Parathyroid adenoma (tissue), 2 donors: ENCODE measurements around the gene AUTS2.
A peak's percentile ranks its signal among the peaks of the same experiment; 100 is the strongest.

Experiments used
- H2AFZ ChIP-seq: fragments of 300-600 bp; sonication (generic); one replicate; pipeline ENCODE4 v1.7.0; 2017; ENCODE audit warnings: antibody characterized with exemption, mild to moderate bottlenecking
- H3K27ac ChIP-seq: fragments of 300-600 bp; sonication (generic); one replicate; pipeline ENCODE4 v1.7.0; 2017
- H3K27me3 ChIP-seq: fragments of 300-600 bp; sonication (generic); one replicate; pipeline ENCODE4 v1.7.0; 2017; ENCODE audit warnings: low read length; ENCODE audit not compliant: control insufficient read depth, insufficient read depth
- H3K36me3 ChIP-seq: fragments of 300-600 bp; sonication (generic); one replicate; pipeline ENCODE4 v1.7.0; 2017; ENCODE audit warnings: low read length; ENCODE audit not compliant: control insufficient read depth, insufficient read depth
- H3K4me1 ChIP-seq: fragments of 300-600 bp; sonication (generic); one replicate; pipeline ENCODE4 v1.7.0; 2017; ENCODE audit warnings: control low read depth
- H3K4me2 ChIP-seq: fragments of 300-600 bp; sonication (generic); one replicate; pipeline ENCODE4 v1.7.0; 2017; ENCODE audit warnings: low read length
- H3K4me3 ChIP-seq: fragments of 300-600 bp; sonication (generic); one replicate; pipeline ENCODE4 v1.7.0; 2017; ENCODE audit warnings: low read depth, low read length
- H3K79me2 ChIP-seq: fragments of 300-600 bp; sonication (generic); one replicate; pipeline ENCODE4 v1.7.0; 2017; ENCODE audit warnings: control low read depth
- H3K9ac ChIP-seq: fragments of 300-600 bp; sonication (generic); one replicate; pipeline ENCODE4 v1.7.0; 2017; ENCODE audit warnings: mild to moderate bottlenecking
- H3K9me3 ChIP-seq: fragments of 300-600 bp; sonication (generic); one replicate; pipeline ENCODE4 v1.7.0; 2017; ENCODE audit warnings: low read length; ENCODE audit not compliant: control insufficient read depth
- CTCF ChIP-seq: fragments of 300-600 bp; sonication (generic); IDR thresholded peaks from one replicate; pipeline ENCODE4 v1.7.0; 2017; ENCODE audit warnings: antibody characterized with exemption, mild to moderate bottlenecking
- donor health status: primary hyperparathyroidism.

AUTS2 gene

GRCh38 chr7:69595415-69595814 lies 2.9 kb upstream of the AUTS2 start:
- Histone ChIP-seq H3K27ac (no peak overlapping the region), H2AFZ (no peak overlapping the region), H3K4me3 (no peak overlapping the region), H3K9ac (no peak overlapping the region), H3K9me3 (no peaks in the 10 kb centered on the region), H3K79me2 (no peaks in the 10 kb centered on the region), H3K4me1 (peaks cover 2% of the 10 kb centered on the region), H3K27me3 (no peaks in the 10 kb centered on the region), H3K36me3 (no peaks in the 10 kb centered on the region), H3K4me2 (no peak overlapping the region)
- TF ChIP-seq CTCF = no peak

GRCh38 chr7:69596056-69596455 lies 2.2 kb upstream of the AUTS2 start:
- Histone ChIP-seq H3K4me3 (no peak overlapping the region), H3K9ac (no peak overlapping the region), H3K79me2 (no peaks in the 10 kb centered on the region), H3K9me3 (no peaks in the 10 kb centered on the region), H3K36me3 (no peaks in the 10 kb centered on the region), H3K27ac (peak overlapping the region; percentile 83), H2AFZ (peak overlapping the region; percentile 100), H3K4me2 (no peak overlapping the region), H3K27me3 (no peaks in the 10 kb centered on the region), H3K4me1 (peaks cover 2% of the 10 kb centered on the region)
- no peak for TF ChIP-seq CTCF

GRCh38 chr7:69596723-69597277 lies 1.5 kb upstream of the AUTS2 start:
- Histone ChIP-seq H2AFZ (peak overlapping the region; percentile 100), H3K9me3 (no peaks in the 10 kb centered on the region), H3K4me3 (peak overlapping the region; percentile 56), H3K4me1 (peaks cover 2% of the 10 kb centered on the region), H3K27me3 (no peaks in the 10 kb centered on the region), H3K79me2 (peaks cover 2% of the 10 kb centered on the region), H3K9ac (no peak overlapping the region), H3K27ac (peak overlapping the region; percentile 83), H3K4me2 (peak overlapping the region; percentile 64), H3K36me3 (no peaks in the 10 kb centered on the region)
- TF ChIP-seq CTCF = no peak

- H3K36me3 ChIP-seq = no peaks in the 10 kb centered on the region
- H3K27ac ChIP-seq = peak overlapping the region; percentile 83
- peak overlapping the region; percentile 56 for H3K4me3 ChIP-seq
- peak overlapping the region; percentile 64 for H3K4me2 ChIP-seq
- no peaks in the 10 kb centered on the region for H3K27me3 ChIP-seq
- peaks cover 2% of the 10 kb centered on the region for H3K4me1 ChIP-seq
- H3K79me2 ChIP-seq = peaks cover 2% of the 10 kb centered on the region
- peak overlapping the region; percentile 3 for H3K9ac ChIP-seq
- peak overlapping the region; percentile 100 for H2AFZ ChIP-seq
- H3K9me3 ChIP-seq = no peaks in the 10 kb centered on the region
- TF ChIP-seq CTCF = no peak
Measured at GRCh38 chr7:69597278-69598076, 798 bp upstream of the AUTS2 start.
